HG02938 (cell line): Measurements from ENCODE around the gene KLHL8.
"Not testable (repeated sequence)": the region's sequence is repeated elsewhere in the genome, so short reads cannot be mapped to it uniquely, and the experiment has no call there.

Experiments
- ATAC-seq: cut with Tn5 transposase; IDR thresholded peaks from one replicate; pipeline ENCODE4 v1.9.1; 2021; ENCODE audit warnings: mild to moderate bottlenecking, moderate library complexity; ENCODE audit not compliant: unreplicated experiment

Gene KLHL8

GRCh38 chr4:87180767-87181166 lies 39.7 kb downstream of the KLHL8 start:
- ATAC-seq, result no peak

GRCh38 chr4:87179751-87180150 lies 40.7 kb downstream of the KLHL8 start:
- no peak for ATAC-seq

GRCh38 chr4:87174672-87175071 lies 45.7 kb downstream of the KLHL8 start:
- ATAC-seq, result no peak

GRCh38 chr4:87171944-87172343 lies 48.5 kb downstream of the KLHL8 start:
- no peak for ATAC-seq

- no peak for ATAC-seq
These were observed 54.0 kb downstream of the KLHL8 start for GRCh38 chr4:87166296-87166854.

GRCh38 chr4:87165892-87166291 lies 54.5 kb downstream of the KLHL8 start:
- ATAC-seq, result no peak

- no peak for ATAC-seq
These were observed 67.1 kb downstream of the KLHL8 start for GRCh38 chr4:87153078-87153870.

- ATAC-seq, result no peak
These were observed 67.9 kb downstream of the KLHL8 start for GRCh38 chr4:87152310-87153041.

- no peak for ATAC-seq
These were observed 68.7 kb downstream of the KLHL8 start for GRCh38 chr4:87151730-87152129.

- no peak for ATAC-seq
These were observed 69.7 kb downstream of the KLHL8 start for GRCh38 chr4:87150498-87151261.

- ATAC-seq, result no peak
These were observed 73.3 kb downstream of the KLHL8 start for GRCh38 chr4:87147116-87147515.

GRCh38 chr4:87145934-87146333 lies 74.5 kb downstream of the KLHL8 start:
- ATAC-seq, result not testable (repeated sequence)

GRCh38 chr4:87144356-87144755 lies 76.1 kb downstream of the KLHL8 start:
- ATAC-seq, result no peak

GRCh38 chr4:87141428-87141827 lies 79.0 kb downstream of the KLHL8 start:
- no peak for ATAC-seq

- no peak for ATAC-seq
These were observed 86.3 kb downstream of the KLHL8 start for GRCh38 chr4:87134122-87134521.

- no peak for ATAC-seq
These were observed 87.2 kb downstream of the KLHL8 start for GRCh38 chr4:87133183-87133582.

- no peak for ATAC-seq
These were observed 88.4 kb downstream of the KLHL8 start for GRCh38 chr4:87132035-87132434.

GRCh38 chr4:87130985-87131703 lies 89.3 kb downstream of the KLHL8 start:
- no peak for ATAC-seq

GRCh38 chr4:87129681-87130080 lies 90.7 kb downstream of the KLHL8 start:
- ATAC-seq, result no peak

- no peak for ATAC-seq
These were observed 92.3 kb downstream of the KLHL8 start for GRCh38 chr4:87128006-87128705.
